HepG2 (cell line): ENCODE results near the gene PSME3IP1.

Source experiments
- JUNB ChIP-seq: sonication (generic); formaldehyde crosslinking; IDR thresholded peaks from 2 replicates; pipeline ENCODE4 v1.8.0; 2022; ENCODE audit warnings: missing genetic modification reagents, mild to moderate bottlenecking, borderline replicate concordance
- JUND ChIP-seq: sonication (generic); formaldehyde crosslinking; IDR thresholded peaks from 2 replicates; pipeline ENCODE4 v1.8.0; 2022; ENCODE audit warnings: mild to moderate bottlenecking, missing genetic modification reagents
- POLR2A ChIP-seq, 2 experiments: IDR thresholded peaks; 2 replicates each; pipeline ENCODE4 v1.6.1; 2011; ENCODE audit warnings: low read depth in 2 of 2, low read length in 2 of 2, mild to moderate bottlenecking in 1 of 2, moderate library complexity in 1 of 2; ENCODE audit not compliant: insufficient read depth in 1 of 2
- SETDB1 ChIP-seq: sonication (generic); formaldehyde crosslinking; IDR thresholded peaks from 2 replicates; pipeline ENCODE4 v1.5.1; 2020; ENCODE audit warnings: missing genetic modification reagents, mild to moderate bottlenecking, borderline replicate concordance
- ZNF350 ChIP-seq: sonication (generic); formaldehyde crosslinking; IDR thresholded peaks from 2 replicates; pipeline ENCODE4 v1.4.0; 2020; ENCODE audit warnings: mild to moderate bottlenecking, low read depth, missing genetic modification reagents, borderline replicate concordance
- TF ChIP-seq, protein P1 (sequence below): sonication (generic); formaldehyde crosslinking; IDR thresholded peaks from 2 replicates; pipeline ENCODE4 v1.9.0; 2021; ENCODE audit warnings: missing genetic modification reagents, mild to moderate bottlenecking, borderline replicate concordance
- TF ChIP-seq, protein P2 (sequence below): sonication (generic); formaldehyde crosslinking; IDR thresholded peaks from 2 replicates; pipeline ENCODE4 v1.8.1; 2023; ENCODE audit warnings: missing genetic modification reagents, inconsistent platforms, borderline replicate concordance

DNA sequence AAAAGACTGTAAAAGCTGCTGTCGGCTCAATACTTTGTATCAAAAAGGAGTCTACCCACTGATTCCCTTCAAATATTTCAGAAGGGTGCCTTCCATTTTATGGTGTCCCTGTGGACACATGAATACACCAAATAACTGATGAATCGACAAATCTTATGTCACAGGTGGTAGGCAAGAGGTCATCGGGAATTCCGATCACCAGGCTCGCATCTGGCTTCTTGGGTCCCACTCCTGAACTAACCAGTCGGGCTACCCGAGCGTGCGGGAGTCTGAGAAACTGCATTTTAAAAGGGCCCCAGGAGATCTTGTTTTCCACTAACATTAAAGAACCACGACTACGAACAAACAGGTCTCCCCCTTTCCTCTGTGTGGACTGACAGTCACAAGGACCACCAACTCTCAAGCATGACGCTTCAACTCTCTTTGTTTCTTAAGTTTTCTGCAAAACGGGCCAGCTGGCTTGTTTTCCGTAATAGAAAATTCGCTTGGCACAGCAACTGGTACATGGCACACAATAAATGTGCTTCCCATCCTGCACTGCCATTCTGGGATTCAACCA lies 873 bp downstream of the PSME3IP1 start:
- TF ChIP-seq ZNF350 (CRISPR knock-in tag) (no peak), JUND (CRISPR knock-in tag) (no peak), JUNB (CRISPR knock-in tag) (no peak), SETDB1 (CRISPR knock-in tag) (no peak), POLR2A (IDR thresholded peaks at IDR 0.05; ENCODE audit: insufficient read depth in 1 of 2, low read depth in 2 of 2, low read length in 2 of 2) (no peak; a peak in 1 of 4 replicates)
- TF ChIP-seq, protein P1, sequence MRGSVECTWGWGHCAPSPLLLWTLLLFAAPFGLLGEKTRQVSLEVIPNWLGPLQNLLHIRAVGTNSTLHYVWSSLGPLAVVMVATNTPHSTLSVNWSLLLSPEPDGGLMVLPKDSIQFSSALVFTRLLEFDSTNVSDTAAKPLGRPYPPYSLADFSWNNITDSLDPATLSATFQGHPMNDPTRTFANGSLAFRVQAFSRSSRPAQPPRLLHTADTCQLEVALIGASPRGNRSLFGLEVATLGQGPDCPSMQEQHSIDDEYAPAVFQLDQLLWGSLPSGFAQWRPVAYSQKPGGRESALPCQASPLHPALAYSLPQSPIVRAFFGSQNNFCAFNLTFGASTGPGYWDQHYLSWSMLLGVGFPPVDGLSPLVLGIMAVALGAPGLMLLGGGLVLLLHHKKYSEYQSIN (CRISPR knock-in tag), result no peak
- TF ChIP-seq, protein P2, sequence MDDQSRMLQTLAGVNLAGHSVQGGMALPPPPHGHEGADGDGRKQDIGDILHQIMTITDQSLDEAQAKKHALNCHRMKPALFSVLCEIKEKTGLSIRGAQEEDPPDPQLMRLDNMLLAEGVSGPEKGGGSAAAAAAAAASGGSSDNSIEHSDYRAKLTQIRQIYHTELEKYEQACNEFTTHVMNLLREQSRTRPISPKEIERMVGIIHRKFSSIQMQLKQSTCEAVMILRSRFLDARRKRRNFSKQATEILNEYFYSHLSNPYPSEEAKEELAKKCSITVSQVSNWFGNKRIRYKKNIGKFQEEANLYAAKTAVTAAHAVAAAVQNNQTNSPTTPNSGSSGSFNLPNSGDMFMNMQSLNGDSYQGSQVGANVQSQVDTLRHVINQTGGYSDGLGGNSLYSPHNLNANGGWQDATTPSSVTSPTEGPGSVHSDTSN (CRISPR knock-in tag), result no peak; the same call in 1 of the 2 replicates
